ENCODE measurements around the gene MAP3K10. TPM values are rescaled to one million over a fixed set of nuclear protein-coding genes. Genes with fewer than 3 reads are reported as not detected.
A peak's percentile ranks its signal among the peaks of the same experiment; 100 is the strongest.

The MAP3K10 gene
- total and polyA plus RNA-seq, 9 of the 15 experiments (the other 6 are each of a cell fraction or from before 2014, with no cell fraction given): 0.01 to 8.0 (median 2.7) TPM; not detected in 1

GRCh38 chr19:40223135-40223822 lies 32.1 kb downstream of the MAP3K10 start:
- in situ Hi-C loops (cut with MboI): loop anchor here (5.0 kb wide), 1 partner anchor 76 kb away; no protein-coding TSS in a partner anchor
- no peak for FAIRE-seq

More at GRCh38 chr19:40223135-40223822, 32.1 kb downstream of the MAP3K10 start:
- Histone ChIP-seq H3K79me2 (ENCODE audit: control insufficient read depth, insufficient read depth, low read length) (no peaks in the 10 kb centered on the region), H3K27me3 (ENCODE audit: control insufficient read depth in 2 of 2, insufficient read depth in 2 of 2, low read length in 2 of 2) (peaks cover 0 to 3% of the 10 kb centered on the region in 2 experiments; a peak in 1 of 5 replicates), H3K4me3 (no peak overlapping the region), H3K9ac (ENCODE audit: insufficient read depth in 1 of 2, low read depth in 2 of 2, low read length in 2 of 2) (no peak overlapping the region), H3K4me1 (replicated peaks in 1 of 2; ENCODE audit: control insufficient read depth in 2 of 2, insufficient read depth in 2 of 2, low read length in 2 of 2) (peaks cover 12 to 34% of the 10 kb centered on the region in 2 experiments; a peak in 4 of 5 replicates), H2AFZ (ENCODE audit: low read depth, low read length) (no peak overlapping the region), H3K9me3 (replicated peaks; ENCODE audit: control insufficient read depth, insufficient read depth, low read depth, low read length) (peaks cover 4% of the 10 kb centered on the region; the same call in 1 of the 2 replicates), H3K36me3 (ENCODE audit: control insufficient read depth, insufficient read depth, low read length) (no peaks in the 10 kb centered on the region), H3K4me2 (ENCODE audit: insufficient read depth, low read length) (no peak overlapping the region), H3K27ac (ENCODE audit: extremely low read depth, low read depth, low read length) (no peak overlapping the region), H3K9me1 (ENCODE audit: control insufficient read depth, insufficient read depth, low read length) (no peaks in the 10 kb centered on the region), H4K20me1 (replicated peaks; ENCODE audit: control insufficient read depth, insufficient read depth, low read length) (no peaks in the 10 kb centered on the region; the same call in 1 of the 2 replicates)
- ATAC-seq: no peak
- 82% methylated on average over 10 of the region's 48 CpGs for WGBS (ENCODE audit: insufficient coverage, low coverage, missing lambda C conversion rate)
- intact Hi-C loops (cut with micrococcal nuclease): loop anchor here (2.0 kb wide), 1 partner anchor 84 kb away; no protein-coding TSS in a partner anchor
- BruUV-seq (replicated peaks): no TSS peak
- DNase-seq (ENCODE audit: extremely low read depth in 1 of 4, low spot score in 3 of 4): no peak
- CTCF ChIA-PET (ENCODE audit: low intra/inter-chr PET ratio): interaction anchor here (1.6 to 3.3 kb wide), 2 partner anchors 68 to 83 kb away, joined by 9 to 24 read pairs; no protein-coding TSS in a partner anchor
- POLR2A ChIA-PET: interaction anchor here (1.0 kb wide), 1 partner anchor 23 kb away, joined by 3 read pairs; no protein-coding TSS in a partner anchor
- TF ChIP-seq RBM25 (IDR thresholded peaks at IDR 0.05; ENCODE audit: low read depth, low read length, severe bottlenecking): peak; percentile 15
- TF ChIP-seq ZBTB33 (CRISPR knock-in tag; IDR thresholded peaks at IDR 0.05): peak; percentile 82; the same call in 1 of the 2 replicates
- TF ChIP-seq SMC3 (conservative IDR thresholded peaks at IDR 0.05; ENCODE audit: insufficient read depth, low read depth, low read length): no peak

Data from K562 (cell line).